HG02623 (cell line): ENCODE data around the gene ZNF564.
"Not testable (repeated sequence)": the region's sequence is repeated elsewhere in the genome, so short reads cannot be mapped to it uniquely, and the experiment has no call there.

Source experiments
- ATAC-seq: cut with Tn5 transposase; IDR thresholded peaks from one replicate; pipeline ENCODE4 v1.9.1; 2021; ENCODE audit warnings: moderate library complexity; ENCODE audit not compliant: unreplicated experiment

The ZNF564 gene

DNA sequence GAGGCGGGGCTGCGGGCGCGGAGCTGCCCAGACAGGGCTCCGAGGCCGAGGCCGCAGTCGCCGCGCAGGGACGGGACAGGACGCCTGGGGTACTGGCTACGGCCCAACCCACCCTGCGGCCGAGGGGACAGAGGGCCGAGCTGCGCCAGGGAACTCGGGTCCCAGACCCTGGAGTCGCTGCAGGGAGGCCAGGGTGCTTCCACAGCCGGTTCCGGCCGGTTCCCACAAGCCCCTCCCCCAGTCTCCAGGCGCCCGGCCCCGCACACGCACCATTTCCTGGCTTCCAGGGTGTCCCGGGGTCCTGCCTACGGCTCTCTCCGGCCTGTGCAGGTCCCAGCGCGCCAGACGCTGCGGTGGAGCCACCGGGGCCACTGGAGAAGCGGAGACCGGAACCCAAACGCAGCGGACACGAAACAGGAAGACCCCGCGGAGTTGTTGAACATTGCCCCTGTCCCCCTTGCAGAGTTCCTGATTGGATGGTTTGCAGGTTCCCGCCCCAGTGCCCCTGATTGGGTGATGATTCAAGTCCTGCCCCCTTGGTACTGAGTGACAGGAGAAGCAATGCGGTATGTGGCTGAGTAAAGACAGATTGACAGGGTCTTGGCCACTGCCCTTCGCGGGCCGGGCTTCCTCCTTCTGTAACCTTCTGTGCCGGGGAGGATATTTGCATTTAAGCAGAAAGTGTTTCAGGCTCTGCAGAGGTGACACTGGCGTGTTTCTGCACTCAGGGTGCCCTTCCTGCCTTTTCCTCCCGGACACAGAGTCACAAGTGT is at the start of gene ZNF564:
ZNF564 (minus strand) TSS at position 423 of the 773 bp plus-strand sequence; CDS start at position 273, 150 bp downstream.
- peak; percentile 98 for ATAC-seq

DNA sequence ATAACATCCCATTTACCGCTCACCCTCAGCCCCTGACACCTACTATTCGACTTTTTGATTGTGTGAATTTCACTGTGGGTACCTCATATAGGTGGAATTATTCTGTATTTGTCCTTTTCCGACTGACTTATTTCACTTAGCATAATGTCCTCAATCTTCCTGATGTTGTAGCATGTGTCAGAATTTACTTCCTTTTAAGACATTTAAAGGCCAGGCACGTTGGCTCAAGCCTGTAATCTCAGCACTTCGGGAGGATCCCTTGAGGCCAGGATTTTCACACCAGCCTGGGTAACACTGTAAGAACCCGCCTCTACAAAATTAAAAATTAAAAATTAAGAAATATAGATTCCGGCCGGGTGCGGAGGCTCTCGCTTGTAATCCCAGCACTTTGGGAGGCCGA is 46.3 kb upstream of the ZNF564 start:
- no peak for ATAC-seq

DNA sequence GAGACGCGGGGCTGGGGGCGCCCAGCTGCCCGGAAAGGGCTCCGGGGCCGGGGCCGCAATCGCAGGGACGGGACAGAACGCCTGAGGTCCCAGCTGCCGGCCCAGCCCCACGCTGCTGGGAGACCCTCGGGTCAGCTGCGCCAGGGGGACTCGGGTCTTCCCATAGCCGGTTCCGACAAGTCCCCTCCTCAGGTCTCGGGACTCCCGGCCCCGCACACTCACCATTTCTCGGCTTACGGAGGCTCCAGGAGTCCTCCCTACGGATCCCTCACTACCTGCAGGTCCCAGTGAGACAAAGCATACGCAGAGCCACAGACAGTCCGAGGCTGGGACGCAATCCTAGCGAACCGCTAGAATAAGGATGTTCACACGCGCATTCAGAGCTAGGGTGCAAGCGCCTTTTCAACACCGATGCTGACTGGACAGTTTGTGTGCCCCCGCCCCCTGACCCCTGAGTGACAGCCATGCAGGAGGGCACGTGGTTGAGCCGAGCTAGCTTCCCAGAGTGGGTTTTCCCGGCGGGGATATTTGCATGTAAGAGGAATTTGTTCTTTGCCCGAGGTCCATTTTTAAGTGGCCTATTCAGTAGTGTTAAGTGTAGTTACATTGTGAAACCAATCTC is 45.8 kb upstream of the ZNF564 start:
- ATAC-seq: no peak

DNA sequence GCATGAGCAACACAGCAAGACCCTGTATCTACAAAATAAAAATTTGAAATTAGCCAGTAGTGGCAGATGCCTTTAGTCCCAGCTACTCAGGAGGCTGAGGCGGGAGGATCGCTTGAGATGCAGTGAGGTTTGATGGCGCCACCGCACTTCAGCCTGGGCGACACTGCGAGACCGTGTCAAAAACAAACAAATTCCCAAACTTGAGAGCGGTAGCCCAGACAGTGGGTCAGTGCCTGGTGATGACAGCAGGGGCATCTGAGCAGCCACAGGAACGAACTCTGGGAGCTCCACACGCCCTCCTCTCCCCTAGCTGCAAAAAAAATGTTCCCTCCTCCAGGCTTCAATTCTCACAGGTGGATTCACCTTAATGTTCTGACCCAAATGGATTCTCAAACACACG is 45.2 kb upstream of the ZNF564 start:
- no peak for ATAC-seq

DNA sequence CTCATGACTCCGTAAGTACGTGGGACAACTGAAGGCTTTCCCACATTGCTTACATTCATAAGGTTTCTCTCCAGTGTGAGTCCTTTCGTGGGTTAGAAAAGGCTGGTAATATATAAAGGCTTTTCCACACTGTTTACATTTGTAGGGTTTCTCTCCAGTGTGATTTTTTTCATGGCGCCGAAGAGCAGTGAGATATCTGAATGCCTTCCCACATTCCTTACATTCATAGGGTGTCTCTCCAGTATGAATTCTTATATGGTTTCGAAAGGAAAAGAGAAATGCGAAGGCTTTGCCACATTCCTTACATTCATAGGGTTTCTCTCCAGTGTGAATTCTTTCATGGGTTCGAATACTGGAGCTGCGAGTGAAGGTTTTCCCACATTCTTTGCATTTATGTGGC is 29.8 kb upstream of the ZNF564 start:
- no peak for ATAC-seq

DNA sequence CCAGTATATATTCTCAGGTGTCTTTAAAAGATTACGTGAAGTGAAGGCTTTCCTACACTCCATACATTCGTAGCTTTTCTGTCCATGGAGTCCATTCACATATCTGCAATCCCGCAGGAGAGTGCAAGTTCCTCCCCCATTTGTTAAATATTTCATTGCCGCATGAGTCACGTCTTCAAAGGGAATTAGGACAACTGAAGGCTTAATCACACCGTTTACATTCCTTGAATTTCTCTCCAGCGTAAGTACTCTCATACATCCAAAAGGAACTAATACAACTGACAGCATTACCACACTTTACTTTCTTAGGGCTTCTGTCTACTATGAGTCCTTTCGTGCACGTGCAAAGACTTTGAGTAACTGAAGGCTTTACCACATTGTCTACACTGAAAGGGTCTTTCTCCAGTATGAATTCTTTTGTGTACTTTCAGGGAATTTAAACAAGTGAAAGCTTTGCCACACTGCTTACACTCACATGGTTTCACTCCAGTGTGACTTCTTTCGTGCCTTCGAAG is 29.0 kb upstream of the ZNF564 start:
- ATAC-seq: no peak

DNA sequence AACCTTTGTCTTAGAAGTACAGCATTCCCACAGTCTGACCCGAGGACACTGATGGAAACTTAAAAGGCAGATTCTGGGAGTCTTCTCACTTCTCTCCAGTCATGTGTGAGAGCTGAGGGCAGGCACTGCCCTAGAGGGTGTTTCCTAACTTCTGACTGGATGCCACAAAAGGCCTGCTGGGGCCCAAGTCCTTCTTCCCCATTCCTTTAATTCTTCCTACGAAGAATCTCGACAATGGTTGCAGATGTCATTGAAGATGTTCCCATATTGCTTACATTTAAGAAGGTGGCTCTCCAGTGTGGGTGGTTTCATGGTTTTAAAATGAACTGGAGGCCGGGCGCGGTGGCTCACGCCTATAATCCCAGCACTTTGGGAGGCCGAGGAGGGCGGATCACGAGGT is 27.4 kb upstream of the ZNF564 start:
- no peak for ATAC-seq

DNA sequence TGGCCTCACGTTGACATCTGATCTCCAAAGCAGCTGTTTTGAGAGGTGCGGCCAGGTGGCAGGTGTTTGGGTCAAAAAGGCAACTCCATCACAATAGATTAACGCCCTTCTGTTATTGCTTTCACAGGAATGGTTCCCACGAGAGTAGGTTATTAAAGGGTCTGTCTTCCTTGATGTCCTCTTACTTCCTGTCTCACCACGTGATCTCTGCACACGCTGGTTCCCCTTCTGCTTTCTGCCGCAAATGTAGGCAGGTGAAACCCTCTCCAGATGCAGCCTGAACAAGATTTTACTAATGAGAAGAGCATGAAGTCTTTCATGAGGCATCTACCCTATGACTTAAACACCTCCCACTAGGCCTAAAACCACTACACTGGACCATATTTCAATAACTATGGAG is 22.8 kb upstream of the ZNF564 start:
- no peak for ATAC-seq

DNA sequence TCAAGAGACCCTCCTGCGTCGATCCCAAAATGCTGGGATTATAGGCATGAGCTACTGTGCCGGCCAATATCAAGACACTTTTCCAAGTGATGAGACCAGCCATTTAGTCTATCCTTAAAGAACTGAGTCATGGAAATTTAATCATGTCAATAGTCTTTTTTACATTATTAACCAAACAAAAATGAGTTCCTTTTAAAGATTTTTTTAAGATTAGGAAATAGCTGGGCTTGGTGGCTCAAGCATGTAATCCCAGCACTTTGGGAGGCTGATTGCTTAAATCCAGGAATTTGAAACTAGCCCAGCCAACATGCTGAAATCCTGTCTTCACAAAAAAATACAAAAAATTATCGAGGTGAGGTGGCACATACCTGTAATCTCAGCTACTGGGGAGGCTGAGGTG is 16.7 kb upstream of the ZNF564 start:
- no peak for ATAC-seq

DNA sequence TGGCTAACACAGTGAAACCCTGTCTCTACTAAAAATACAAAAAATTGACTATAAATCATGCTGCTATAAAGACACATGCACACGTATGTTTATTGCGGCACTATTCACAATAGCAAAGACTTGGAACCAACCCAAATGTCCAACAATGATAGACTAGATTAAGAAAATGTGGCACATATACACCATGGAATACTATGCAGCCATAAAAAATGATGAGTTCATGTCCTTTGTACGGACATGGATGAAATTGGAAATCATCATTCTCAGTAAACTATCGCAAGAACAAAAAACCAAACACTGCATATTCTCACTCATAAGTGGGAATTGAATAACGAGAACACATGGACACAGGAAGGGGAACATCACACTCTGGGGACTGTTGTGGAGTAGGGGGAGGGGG is 15.1 kb upstream of the ZNF564 start:
- ATAC-seq: not testable (repeated sequence)

DNA sequence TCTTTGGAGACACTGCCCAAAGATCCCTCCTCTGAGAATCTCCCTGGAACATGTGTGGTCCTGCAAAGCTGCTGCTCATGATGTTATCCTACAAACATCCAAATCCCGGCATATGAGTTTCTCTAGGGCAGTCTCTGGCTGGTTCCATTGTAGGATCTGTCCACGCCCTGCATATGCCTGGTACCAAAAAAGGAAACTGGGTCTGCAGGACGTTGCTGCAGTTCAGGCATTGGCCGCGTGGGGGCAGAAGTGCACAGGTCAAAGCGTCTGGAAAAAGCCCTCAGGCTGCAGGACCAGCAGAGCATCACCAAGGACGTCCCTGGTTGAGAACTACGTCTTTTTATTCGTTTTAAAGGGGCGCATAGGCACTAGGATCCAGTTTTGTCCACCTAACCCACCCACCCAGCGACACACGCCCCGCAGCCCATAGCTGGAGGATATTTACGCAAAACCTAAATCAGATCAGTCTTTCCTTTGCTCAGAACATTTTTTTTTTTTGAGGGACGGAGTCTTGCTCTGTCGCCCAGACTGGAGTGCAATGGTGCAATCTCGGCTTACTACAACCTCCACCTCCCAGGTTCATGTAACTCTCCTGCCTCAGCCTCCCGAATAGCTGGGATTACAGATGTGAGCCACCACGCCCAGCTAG is 12.9 kb upstream of the ZNF564 start:
- ATAC-seq: no peak

DNA sequence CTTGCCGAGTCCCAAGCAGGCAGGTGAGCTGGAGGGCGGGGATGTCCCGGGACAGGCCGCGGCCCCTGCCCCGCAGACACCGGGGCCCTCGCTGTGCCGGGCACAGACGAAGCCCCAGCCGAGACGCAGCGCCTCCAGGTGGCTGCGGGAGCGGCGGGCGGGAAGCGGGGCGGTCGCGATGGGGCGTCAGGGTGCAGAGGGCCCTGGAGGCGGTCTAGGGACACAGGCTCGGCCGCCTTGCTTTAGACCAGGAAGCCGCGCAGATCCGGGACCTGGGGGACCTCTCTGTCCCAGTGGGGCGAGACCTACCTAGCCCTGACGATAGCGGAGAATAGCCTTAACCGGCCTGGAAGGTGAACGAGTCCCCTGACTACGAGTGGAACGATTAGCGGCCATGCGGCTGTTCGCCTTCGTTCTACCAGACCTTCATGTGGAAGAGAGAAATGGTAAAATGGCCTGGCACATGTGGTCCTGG is 4.2 kb upstream of the ZNF564 start:
- ATAC-seq: no peak

DNA sequence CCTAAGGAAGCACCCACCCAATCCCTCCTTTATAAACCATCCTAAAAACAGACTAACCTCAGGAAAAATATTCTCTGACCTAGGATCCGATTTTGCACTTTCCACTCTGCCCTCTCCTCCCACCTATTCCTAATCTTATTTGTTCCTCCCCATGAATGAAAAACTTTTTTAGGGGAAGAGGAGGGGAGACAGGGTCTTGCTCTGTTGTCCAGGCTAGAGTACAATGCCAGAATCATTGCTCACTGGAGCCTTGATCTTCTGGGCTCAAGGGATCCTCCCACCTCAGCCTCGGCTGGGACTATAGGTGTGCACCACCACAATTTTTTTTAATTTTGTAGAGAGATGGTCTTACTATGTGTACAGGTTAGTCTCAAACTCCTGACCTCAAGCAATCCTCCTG is 4.4 kb downstream of the ZNF564 start:
- no peak for ATAC-seq

DNA sequence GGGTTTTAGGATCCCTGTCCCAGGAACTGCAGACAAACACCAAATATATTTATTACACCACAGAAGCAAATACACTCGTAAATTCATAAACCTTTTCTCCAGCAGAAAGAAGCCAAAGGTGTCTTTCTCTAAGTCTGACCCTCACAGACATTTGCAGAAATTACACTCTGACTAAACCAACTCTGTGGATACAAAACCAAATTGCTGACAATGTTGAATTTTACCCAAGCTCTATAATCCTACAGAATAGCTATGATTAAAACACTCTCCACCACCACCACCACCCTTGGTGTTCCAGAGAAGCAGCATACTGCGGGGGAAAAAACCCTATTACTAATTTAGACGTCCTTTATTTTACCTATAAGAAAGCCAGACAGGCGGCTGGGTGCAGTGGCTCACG is 5.2 kb downstream of the ZNF564 start:
- ATAC-seq: no peak

DNA sequence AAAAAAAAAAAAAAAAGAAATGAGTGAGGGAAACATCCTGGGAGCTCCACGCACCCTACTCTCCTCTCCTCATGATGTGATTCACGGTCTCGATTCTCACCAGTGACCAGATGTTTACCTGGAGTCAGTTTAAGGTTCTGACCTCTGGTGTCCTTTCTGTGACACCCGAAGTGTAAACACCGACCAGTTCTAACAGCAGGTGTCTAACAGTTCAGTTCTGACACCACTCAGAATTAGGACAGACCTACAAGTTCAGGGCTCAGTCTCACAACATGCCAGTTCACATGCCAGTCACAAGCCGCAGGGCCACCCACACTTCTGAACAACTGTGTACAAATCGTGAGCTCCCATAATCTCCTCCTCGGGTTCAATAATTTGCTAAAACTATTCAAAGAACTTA is 6.0 kb downstream of the ZNF564 start:
- ATAC-seq: no peak

DNA sequence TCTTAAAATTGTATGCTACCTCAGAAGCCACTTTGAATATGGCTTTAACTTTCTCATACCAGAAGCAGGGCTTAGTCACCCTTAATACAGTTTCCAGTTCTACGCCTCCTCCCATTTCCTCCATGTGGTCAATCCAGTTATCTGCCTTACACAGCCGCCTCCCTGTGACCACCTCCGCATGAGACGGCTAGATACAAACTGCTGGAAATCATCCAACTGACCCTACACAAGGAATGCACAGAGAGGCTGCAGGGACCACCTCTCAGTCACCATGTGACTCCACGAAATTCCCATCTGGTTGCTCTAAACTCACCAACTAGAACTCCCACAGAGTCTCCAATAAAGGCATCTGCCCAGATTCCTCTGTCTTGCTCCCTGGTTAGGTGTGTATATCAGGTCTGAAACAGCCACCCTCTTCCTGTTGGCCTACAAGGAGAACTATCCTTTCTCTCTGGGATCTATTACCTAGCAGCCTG is 6.8 kb downstream of the ZNF564 start:
- no peak for ATAC-seq

DNA sequence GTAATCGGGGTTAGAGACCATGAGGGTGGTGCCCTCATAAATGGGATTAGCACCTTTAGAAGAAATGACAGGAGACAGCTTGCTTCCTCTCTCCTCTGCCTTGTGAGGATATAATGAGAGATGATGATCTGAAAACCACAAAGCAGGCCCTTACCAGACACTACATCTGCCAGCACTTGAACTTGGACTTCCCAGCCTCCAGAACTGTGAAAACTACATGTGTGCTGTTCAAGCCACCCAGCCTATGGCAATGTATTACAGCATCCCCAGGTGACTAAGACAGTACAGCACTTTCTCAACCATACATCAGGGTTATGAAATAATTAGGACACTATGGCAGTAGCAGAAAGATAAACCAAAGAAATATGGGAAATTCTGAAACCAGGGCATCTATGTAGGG is 7.4 kb downstream of the ZNF564 start:
- ATAC-seq: no peak

DNA sequence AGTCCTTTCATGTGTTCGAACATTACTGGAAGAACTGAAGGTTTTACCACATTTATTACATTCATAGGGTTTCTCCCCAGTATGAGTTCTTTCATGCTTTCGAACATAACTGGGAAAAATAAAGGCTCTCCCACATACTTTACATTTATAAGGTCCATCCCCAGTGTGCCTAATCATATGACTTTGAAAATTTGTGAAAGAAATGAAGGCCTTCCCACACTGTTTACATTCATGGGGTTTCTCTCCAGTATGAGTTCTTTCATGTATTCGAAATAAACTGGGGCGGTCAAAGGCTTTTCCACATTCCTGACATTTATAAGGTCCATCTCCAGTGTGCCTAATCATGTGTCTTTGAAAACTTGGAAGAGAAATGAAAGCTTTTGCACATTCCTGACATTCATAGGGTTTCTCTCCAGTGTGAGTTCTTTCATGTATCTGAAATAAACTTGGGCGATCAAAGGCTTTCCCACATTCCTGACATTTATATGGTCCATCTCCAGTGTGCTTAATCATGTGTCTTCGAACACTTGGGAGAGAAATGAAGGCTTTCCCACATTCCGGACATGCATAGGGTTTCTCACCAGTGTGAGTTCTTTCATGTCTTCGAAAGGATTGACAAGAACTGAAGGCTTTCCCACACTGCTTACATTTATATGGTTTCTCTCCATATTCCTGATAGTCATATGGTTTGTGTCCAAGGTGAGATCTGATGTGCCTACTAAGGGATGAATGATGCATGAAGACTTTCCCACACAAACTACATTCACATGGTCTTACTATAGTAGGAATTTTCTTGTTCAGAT is 24.0 kb downstream of the ZNF564 start:
- no peak for ATAC-seq

DNA sequence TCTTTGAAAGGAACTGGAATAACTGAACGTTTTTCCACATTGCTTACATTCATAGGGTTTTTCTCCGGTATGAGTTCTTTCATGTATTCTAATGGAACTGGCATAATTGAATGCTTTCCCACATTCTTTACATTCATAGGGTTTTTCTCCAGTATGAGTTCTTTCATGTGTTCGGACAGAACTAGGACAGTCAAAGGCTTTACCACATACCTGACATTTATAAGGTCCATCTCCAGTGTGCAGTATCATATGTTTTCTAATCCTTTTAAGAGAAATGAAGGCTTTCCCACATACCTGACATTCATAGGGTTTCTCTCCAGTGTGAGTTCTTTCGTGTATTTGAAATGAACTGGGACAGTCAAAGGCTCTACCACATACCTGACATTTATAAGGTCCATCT is 24.7 kb downstream of the ZNF564 start:
- no peak for ATAC-seq

DNA sequence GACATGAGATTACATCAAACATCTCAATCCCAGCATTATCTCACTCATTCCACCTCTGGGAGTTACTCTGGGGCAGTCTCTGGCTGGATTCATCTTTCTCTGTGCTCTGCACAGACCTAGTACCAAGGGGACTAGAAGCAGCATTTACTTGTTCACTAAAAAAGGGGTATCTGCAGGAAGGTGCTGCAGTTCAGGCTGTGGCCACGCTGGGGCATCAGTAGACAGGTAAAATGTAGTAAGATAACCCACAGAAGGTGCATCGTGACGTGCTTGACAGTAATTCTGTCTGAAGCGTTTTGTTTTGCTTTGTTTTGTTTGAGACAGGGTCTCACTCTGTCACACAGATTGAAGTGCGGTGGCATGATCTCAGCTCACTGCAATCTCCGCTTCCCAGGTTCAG is 29.3 kb downstream of the ZNF564 start:
- no peak for ATAC-seq

DNA sequence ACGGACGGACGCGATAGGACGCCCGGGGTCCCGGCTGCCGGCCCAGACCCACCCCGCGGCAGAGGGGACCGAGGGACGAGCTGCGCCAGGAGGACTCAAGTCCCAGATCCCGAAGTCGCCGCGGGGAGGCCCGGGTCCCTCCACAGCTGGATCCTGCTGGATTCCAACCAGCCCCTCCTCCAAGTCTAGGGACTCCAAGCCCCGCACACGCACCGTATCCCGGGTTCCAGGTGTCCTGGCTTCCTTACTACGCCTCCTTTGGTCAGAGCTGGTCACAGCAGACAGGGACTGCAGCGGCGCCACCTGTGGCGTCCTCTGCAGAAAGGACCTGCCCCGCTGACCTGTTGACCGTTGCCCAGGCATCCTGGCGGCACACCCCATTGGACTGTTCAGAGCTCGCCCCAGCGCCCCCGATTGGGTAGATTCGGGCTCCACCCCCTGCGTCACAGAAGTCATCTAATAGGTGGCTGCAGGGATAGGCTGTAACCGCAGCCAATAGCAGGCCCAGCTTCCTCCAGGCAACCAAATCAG is 37.7 kb downstream of the ZNF564 start:
- no peak for ATAC-seq
